DND-41 (cell line): ENCODE measurements around the gene PVALEF.

Experiments
- EZH2 ChIP-seq: IDR thresholded peaks from 3 replicates; pipeline ENCODE4 v1.6.1; 2012; ENCODE audit warnings: borderline replicate concordance, low read depth, mild to moderate bottlenecking, moderate library complexity, low read length, inconsistent platforms; ENCODE audit not compliant: severe bottlenecking
- TF ChIP-seq, protein P1 (sequence below): IDR thresholded peaks from 2 replicates; pipeline ENCODE4 v1.5.1; 2012; ENCODE audit warnings: borderline replicate concordance, low read length, moderate library complexity, mild to moderate bottlenecking; ENCODE audit not compliant: poor library complexity, severe bottlenecking; ENCODE audit errors: extremely low read depth

DNA sequence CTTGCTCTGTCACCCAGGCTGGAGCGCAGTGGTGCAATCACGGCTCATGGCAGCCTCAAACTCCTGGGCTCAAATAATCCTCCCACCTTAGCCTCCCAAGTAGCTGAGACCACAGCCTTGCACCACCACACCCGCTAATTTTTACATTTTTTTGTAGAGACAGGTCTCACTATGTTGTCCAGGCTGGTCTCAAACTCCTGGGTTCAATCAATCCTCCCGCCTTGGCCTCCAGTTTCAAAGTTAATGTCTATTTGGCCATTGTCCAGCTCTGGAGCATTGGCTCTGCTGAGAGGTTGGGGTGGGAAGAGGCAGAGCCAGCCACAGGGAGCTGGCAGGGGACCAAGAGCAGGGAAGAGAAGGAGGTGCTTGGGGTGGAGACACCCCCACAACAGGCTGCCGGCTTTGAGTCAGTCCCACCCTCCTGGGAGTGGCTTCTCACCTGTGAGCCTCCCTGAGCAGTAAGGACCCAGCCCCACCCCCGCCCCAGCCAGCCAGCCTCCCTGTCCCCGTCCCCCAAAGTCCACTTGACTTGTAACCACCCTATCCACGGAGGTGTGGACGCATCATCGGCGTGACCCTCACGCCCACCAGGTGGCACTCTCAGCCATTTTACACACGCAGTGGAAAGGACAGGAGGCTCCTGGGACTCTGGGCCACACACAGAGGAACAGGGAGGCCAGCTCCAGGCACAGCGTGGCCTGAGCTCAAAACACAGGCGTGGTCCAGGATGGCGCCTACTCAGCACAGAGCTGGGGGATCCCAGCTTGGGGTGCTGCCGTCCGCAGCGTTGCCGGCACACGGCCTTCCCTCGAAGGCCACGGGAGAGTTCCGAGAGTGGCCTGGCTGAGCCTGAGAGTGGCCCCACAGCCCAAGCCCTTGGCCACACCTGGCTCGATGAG, 22.8 kb upstream of the PVALEF start:
- TF ChIP-seq, protein P1, sequence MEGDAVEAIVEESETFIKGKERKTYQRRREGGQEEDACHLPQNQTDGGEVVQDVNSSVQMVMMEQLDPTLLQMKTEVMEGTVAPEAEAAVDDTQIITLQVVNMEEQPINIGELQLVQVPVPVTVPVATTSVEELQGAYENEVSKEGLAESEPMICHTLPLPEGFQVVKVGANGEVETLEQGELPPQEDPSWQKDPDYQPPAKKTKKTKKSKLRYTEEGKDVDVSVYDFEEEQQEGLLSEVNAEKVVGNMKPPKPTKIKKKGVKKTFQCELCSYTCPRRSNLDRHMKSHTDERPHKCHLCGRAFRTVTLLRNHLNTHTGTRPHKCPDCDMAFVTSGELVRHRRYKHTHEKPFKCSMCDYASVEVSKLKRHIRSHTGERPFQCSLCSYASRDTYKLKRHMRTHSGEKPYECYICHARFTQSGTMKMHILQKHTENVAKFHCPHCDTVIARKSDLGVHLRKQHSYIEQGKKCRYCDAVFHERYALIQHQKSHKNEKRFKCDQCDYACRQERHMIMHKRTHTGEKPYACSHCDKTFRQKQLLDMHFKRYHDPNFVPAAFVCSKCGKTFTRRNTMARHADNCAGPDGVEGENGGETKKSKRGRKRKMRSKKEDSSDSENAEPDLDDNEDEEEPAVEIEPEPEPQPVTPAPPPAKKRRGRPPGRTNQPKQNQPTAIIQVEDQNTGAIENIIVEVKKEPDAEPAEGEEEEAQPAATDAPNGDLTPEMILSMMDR, result peak; percentile 84
- no peak for TF ChIP-seq EZH2
